Activated CD4-positive, alpha-beta T cell treated with anti-CD3 and anti-CD28 coated beads, Interleukin-2, amount 50 U/mL, for 48 hours (primary cell): ENCODE measurements around the gene RBM39.
"Not testable (repeated sequence)": the region's sequence is repeated elsewhere in the genome, so short reads cannot be mapped to it uniquely, and the experiment has no call there.

ENCODE experiments used
- DNase-seq, 2 experiments: peaks; one replicate each; pipeline ENCODE4 v3.0.0-alpha.2; 2020

RBM39 gene

DNA sequence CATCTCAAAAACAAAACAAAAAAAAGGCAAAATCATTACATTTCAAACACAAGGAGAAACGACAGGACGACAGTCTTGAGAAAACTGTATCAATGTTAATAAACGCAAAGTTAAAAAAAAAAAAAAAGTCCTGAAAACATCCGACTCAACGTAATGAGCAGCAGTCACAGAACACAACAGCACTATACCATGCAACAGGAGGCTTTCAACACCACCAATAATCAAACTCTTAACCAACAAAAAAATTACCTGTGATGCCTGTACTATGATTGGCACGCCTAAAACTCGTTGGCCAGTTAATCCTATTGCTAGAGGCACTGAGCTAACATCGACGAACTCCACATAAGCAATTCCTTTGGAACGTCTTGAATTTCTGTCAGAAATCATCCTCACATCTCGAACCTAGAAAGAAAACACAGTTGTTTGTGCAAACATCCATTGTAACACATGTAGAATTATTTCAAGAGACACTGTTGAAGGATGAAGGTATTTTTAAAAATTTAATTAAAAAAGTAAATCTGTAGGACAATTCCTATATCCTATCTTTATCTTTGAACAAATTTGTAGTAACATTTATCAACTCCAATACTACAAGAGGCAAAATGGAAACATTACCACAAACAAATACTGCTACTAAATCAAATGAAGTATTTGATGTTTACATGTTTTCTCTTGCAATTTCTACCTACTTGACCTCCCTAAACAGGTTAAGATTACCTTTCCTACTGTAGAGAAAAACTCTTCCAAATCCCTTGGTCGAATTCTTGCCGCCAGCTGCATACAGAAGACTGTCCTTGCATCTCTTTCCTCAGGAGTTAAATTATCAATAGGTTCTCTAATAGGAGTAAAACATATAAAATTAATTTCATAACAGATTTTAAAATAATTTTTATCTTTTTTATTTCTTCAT is 17.5 kb downstream of the RBM39 start:
- no peak for DNase-seq

DNA sequence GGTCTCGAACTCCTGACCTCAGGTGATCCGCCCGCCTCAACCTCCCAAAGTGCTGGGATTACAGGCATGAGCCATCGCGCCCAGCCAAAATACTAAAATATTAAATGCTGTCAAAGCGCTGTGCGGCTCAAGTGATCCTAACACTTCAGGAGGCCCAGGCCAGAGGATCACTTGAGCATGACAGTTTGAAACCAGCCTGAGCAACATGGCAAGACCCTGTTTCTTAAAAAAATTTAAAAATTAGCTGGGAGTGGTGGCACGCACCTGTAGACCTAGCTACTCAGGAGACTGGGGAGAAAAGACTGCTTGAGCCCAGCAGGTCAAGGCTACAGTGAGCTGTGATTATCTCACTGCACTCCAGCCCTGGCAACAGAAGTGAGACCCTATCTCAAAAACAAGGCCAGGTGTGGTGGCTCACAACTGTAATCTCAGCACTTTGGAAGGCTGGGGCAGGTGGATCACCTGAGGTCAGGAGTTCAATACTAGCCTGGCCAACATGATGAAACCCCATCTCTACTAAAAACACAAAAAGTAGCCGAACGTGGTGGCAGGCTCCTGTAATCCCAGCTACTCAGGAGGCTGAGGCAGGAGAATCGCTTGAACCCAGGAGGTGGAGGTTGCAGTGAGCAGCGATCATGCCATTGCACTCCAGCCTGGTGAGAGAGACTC is 18.3 kb downstream of the RBM39 start:
- DNase-seq: not testable (repeated sequence)

DNA sequence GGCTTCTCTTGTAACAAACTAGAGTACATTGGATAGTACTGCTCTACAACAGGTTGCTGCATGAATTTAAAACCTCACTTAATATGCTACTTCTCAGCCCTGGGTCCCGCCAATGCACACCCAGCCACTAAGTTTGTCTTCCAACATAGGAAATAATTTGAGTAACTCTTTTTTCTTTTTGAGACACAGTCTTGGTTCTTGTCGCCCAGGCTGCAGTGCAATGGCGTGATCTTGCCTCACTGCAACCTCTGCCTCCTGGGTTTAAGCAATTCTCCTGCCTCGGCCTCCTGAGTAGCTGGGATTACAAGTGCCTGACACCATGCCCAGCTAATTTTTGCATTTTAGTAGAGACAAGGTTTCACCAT is 18.8 kb downstream of the RBM39 start:
- not testable (repeated sequence) for DNase-seq

DNA sequence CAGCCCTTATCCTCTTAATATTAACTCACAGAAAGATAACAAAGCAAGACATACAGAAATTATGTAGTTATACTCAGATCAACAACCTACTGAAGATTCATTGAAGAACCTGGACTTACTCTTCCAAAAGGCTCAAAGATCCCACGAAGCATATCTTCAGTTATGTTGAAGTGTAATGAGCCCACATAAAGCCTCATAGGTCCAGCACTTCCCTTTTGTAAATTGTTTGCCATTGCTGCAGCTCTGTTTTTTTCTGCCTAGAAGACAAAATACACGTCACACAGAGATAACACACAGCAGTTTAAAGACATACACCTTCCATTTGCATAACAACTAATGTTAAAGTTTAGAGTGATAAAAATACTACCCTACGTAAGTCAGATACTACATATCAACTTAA is 20.4 kb downstream of the RBM39 start:
- no peak for DNase-seq

DNA sequence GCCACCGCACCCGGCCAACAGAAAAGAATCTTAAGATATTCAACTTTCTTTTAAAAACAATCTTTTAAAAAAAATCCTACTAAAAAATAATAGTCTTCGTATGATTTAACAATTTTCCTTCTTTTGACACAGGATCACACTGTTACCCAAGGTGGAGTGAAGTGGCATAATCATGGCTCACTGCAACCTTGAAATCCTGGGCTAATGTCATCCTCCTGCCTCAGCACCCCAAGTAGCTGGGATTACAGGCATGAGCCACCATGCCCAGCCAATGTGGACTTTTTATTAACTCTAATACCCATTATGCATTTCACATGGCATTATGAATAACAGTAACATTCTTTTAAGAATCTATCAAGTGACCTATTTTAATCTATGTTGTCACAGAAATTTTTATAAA is 20.8 kb downstream of the RBM39 start:
- DNase-seq: no peak

DNA sequence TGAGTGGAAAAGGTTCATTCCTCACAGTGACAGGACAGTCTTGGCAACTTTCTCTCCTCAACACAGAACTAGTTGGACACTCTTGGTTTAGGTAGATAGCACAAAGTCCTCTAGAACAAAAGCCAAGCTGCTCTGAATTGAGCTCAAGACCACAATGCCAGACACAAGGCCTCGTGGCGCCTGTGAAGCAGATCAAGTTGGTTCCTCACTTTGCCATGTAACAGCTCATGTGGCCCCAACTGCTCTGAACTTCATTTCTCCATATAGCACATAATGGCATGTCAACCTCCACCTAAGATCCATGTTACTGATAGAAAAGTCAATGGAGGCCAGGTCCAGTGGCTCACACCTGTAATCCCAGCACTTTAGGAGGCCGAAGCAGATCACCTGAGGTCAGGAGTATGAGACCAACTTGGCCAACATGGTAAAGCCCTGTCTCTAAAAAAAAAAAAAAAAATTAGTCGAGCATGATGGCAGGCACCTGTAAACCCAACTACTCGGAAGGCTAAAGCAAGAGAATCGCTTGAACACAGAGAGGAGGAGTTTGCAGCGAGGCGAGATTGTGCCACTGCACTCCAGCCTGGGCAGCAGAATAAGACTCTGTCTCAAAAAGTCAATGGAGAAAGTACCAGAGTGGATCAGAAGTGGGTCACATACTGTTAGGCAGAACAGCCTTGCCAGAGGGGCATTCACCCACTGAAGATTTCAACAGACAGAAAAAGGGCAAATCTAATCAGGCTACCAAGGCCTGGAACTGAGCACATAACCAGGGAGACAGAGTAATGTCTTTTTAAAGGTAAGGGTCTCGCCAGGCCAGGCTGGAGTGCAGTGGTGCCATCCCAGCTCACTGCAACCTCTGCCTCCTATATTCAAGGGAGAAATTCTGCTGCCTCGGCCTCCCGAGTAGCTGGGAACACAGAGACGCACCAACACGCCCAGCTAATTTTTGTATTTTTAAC is 21.6 kb downstream of the RBM39 start:
- DNase-seq: no peak

DNA sequence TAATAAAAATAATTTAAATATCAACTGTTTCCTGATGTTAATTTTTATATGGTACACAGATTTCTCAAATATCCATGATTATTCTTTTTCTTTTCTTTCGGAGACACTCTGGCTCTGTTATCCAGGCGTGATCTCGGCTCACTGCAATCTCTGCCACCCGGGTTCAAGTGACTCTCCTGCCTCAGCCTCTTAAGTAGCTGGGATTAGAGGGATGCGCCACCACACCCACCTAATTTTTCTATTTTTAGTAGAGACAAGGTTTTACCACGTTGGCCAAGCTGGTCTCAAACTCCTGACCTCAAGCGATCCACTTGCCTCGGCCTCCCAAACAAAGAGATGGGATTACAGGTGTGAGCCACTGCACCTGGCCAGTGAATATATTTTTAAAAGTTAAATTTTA is 22.3 kb downstream of the RBM39 start:
- no peak for DNase-seq

DNA sequence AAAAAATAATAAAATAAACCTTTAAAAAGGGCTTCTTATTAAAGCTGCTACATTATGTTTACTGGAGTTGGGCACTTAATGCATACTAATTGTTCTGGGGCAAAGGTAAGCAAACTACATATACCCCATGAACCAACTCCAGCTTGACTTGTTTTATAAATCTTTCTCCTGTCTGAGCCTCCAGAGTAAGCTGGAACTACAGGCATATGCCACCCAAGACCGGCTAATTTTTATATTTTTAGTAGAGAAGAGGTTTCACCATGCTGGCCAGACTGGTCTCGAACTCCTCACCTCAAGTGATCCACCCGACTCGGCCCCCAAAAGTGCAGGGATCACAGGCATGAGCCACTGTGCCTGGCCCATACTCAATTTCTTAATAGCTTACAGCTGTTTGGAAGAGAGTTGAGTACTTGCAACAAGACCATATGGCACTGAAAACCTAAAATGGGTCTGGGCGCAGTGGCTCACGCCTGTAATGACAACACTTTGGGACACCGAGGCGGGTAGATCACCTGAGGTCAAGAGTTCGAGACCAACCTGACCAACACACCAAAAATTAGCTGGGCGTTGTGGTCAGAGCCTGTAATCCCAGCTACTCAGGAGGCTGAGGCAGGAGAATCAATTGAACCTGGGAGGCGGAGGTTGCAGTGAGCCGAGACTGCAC is 23.0 kb downstream of the RBM39 start:
- DNase-seq: no peak

DNA sequence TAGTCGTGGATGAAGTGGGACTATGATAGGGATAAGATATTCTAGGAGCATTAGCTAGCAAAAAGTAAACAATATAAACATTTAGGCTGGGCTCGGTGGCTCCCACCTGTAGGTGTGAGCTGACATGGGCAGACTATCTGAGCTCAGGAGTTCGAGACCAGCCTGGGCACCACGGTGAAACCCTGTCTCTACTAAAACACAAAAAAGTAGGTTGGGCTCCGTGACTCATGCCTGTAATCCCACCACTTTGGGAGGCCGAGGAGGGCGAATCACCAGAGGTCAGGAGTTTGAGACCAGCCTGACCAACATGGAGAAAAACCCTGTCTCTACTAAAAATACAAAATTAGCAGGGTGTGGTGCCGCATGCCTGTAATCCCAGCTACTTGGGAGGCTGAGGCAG is 23.7 kb downstream of the RBM39 start:
- DNase-seq: not testable (repeated sequence)

DNA sequence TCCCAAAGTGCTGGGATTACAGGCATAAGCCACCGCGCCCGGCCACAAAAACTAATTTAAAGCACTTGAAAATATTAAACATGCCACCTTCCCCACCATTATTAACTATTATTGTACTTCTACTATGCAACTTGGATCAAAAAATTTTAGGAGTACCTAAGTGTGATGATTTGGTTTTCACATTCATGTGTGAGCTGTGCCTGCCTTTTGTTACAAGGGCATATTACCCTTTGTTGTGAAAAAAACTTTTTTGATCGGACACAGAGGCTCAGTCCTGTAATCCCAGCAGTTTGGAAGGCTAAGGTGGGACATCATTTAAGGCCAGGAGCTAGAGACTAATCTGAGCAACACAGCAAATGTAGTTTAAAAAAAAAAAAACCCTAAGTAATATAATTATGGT is 25.7 kb downstream of the RBM39 start:
- no peak for DNase-seq

DNA sequence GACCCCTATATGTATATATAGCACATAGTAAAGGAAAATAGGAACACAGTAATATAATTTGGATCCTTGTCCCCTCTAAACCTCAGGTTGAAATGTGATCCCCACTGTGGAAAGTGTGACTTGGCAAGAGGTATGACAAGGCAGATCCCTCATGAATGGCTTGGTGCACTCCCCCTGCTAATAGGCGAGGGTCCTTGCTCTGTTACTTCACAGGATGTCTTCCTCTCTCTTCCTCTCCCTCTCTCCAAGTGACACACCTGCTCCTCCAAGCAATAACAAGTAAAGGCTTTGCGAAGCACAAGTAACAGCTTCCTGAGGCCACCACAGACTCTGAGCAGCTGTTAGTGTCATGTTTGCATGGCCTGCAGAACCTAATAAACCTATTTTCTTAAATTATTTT is 26.4 kb downstream of the RBM39 start:
- DNase-seq: no peak

DNA sequence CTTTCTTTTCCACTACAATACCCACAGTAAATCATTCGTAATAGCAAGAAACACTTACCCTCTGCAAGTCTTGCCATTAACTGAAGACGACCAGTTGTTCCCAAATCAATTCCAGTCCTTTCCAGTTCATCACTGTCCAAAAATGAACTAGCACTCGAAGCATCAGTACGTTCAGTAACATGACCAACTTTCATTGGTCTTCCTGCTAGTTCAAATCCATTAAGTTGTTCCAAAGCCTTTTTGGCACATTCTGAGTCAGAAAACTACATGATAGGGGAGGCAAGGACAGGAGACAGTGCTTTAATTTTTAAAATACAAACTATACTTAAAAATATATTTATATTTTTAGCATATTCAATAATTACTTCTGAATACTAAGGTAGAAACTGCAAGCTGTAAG is 27.9 kb downstream of the RBM39 start:
- no peak for DNase-seq

DNA sequence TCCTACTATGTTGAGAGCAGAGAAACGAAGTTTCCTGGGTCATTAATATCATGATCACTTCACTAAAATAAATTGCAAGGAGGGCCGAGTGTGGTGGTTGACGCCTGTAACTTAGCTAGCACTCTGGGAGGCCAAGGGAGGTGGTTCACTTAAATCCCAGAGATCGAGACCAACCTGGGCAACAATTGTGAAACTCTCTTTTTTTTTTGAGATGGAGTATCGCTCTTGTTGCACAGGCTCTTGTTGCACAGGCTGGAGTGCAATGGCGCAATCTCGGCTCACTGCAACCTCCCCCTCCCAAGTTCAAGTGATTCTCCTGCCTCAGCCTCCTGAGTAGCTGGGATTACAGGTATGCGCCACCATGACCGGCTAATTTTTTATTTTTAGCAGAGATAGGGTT is 28.9 kb downstream of the RBM39 start:
- not testable (repeated sequence) for DNase-seq

DNA sequence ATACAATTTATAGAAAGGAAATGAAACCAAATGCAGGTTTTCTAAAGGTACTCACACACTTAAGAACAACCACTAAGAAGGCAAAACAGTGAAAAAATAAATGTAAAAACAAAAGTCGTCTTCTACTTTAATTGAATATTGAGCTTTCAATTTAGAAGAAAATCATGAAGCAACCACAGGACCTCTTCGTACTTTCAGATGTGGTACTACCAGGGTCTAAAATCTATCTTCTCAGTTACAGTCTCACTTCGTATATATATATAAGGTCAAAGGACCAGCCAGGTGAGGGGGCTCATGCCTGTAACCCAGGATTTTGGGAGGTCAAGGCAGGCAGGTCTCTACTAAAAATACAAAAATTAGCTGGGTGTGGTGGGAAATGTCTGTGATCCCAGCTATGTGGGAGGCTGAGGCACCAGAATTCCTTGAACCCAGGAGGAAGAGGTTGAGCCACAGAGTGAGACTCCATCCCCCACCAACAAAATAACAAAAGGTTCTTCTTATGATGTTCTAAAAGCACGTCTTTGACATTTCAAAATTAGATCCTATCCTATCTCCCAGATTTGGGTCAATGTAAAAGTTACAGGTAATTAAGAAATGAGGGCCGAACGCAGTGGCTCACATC is 30.4 kb downstream of the RBM39 start:
- DNase-seq: no peak

DNA sequence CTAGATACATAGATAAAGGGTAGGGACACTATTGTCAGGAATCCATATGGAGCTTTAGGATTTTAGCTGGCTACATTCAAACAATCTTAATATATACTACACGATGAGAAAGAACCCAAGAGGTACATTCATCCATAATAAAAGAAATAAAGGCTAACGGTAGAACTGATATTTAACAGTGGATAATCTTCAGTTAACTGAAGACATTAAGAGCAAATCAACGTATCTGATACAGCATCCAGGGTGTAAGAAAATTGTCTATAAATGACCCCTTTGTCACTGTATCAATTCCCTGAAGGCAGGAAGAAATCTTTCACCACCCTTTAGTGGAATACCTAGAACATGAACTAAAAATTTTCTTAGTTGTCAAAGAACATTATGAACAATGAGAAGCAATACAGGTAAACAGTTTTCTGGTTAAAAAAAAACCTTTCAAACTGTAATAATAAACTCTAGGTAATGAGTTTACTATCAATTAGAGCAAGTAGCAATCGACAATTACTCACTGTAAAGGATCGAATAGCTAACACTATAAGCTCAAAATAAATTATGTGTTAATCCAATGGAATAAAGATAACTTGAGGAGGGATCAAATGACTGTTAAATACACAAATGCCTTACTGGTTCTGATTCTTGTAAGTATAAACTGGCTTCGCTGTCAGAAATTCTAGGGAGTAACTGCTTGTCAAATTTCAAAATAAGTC is 31.0 kb downstream of the RBM39 start:
- no peak for DNase-seq

DNA sequence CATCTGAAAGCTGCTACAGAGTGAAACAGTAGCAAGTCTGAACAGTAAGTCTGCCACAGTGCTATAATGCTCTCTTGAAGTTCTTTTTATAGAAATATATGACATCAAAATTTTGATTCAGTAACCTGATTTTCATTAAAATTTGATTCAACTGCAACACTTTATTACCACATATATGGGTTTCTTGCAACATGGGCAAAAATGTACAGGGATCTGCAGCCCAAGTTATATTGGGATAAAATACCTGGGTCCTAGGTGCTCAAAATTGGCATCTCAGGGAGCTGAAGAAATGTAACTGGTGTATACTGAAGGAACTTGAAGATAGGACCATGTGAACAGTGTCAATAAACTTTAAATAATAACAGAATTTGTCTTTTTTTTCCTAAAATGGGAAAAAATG is 32.0 kb downstream of the RBM39 start:
- DNase-seq: no peak

DNA sequence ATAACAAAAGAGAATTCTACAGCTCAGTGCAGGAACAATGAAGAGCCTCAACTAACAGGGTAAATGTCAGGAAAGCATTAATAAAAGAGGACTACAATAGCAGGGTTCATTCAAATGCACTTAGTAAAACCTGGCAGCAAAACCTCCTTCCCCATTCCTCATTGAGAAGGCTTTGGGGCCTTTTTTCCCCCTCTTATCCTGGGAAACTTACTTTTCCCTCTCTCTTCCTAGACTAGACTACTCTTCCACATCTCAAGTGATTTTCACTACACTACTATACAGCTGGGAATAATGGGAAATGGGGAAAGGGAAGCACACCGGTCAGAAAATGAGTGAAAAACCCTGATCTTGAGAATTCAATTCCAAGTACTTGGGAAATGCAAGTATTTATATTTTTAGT is 32.8 kb downstream of the RBM39 start:
- no peak for DNase-seq

DNA sequence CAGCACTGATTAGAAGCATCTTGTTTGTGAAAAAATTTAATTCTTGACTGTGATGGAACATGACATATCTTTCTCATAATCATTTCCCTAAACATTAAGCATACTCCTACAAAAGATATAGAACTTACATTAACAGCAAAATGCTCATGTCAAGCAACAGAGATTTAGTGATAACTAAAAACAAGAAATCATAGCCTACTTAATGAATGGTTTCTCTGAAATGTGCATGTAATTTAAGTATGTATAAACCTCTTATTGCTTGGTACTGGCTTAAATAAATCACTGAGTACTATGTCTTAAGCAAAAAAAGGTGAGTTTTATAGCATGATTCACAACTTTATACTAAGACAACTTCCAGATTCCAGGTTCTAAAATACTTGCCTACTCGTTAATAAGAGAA is 33.6 kb downstream of the RBM39 start:
- no peak for DNase-seq

DNA sequence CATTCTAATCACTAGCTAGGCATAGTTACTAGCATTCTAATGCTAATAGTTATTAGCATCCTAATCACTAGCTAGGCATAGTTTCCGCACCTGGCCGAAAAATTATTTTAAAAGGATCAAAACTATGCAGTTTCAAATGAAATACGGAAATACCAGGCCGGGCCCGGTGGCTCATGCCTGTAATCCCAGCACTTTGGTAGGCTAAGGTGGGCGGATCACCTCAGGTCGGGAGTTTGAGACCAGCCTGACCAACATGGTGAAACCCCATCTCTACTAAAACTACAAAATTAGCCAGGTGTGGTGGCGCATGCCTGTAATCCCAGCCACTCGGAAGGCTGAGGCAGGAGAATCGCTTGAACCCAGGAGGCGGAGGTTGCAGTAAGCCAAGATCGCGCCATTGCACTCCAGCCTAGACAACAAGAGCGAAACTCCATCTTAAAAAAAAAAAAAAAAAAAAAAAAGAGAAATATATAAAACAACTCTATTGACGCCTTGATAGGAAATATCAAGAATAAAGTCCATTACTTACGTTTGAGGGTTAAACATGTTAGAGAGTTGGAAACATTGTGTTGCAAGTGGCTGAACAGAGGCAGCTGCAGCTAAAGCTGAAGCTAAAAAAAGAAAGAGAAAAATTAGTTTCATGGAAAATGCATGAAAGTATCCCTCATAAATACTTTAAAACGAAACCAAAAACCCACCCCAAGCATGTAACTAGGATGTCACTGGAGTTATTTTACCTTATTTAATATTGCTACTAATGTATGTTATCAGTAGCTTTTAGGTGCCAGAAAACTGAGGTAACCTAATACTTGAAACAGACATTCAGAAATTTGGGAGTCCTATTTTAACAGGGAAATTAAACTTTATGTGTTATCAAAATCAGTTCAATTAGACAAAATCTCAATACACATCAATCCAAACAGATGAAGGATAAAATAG is 35.2 kb downstream of the RBM39 start:
- not testable (repeated sequence) for DNase-seq

DNA sequence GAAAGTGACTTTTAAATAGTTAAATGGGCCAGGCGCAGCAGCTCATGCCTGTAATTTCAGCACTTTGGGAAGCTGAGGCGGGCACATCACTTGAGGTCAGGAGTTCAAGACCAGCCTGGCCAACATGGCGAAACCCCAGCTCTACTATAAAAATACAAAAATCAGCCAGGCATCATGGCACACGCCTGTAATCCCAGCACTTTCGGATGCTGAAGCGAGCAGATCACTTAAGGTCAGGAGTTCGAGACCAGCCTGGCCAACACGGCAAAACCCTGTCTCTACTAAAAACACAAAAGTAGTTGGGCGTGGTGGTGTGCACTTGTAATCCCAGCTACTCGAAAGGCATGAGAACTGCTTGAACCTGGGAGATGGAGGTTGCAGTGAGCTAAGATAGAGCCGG is 36.2 kb downstream of the RBM39 start:
- not testable (repeated sequence) for DNase-seq
